Panc1 (cell line): ENCODE results near the gene LYPD6B. TPM values are rescaled to one million over a fixed set of nuclear protein-coding genes. Genes with fewer than 3 reads are reported as not detected.

Experiments used
- ATAC-seq: fragments of 200-7000 bp; cut with Tn5 transposase; 2 replicates; pipeline ENCODE4 v1.9.1; 2020; ENCODE audit warnings: mild to moderate bottlenecking, moderate library complexity
- BruUV-seq: library from RNA; stranded (reverse); fragments of 400-500 nt; replicated peaks from 2 replicates; lab custom pipeline; 2021; lab: Mats Ljungman, UMichigan
- CTCF ChIA-PET: fragments of 300-600 bp; sonication (Branson Sonifier 250); formaldehyde crosslinking; loops from one replicate; lab custom pipeline; 2022; ENCODE audit warnings: antibody characterized with exemption; lab: Charles Lee
- POLR2A ChIA-PET: fragments of 300-600 bp; sonication (Branson Sonifier 250); formaldehyde crosslinking; loops from one replicate; lab custom pipeline; 2022; ENCODE audit warnings: antibody characterized with exemption; lab: Charles Lee
- DNase-seq: peaks from one replicate; pipeline ENCODE4 v3.0.0-alpha.2; 2010; ENCODE audit warnings: low read depth, low spot score
- H3K27ac ChIP-seq: 2 replicates; pipeline ENCODE4 v1.5.1; 2011; ENCODE audit warnings: mild to moderate bottlenecking, low read length, inconsistent platforms
- H3K27me3 ChIP-seq: fragments of 200-500 bp; sonication (Bioruptor generic); 2 replicates; pipeline ENCODE4 v1.6.0; 2014; ENCODE audit warnings: low read length, inconsistent platforms; ENCODE audit not compliant: control insufficient read depth, insufficient read depth
- H3K36me3 ChIP-seq: fragments of 200-500 bp; sonication (Bioruptor generic); 2 replicates; pipeline ENCODE4 v1.5.1; 2014; ENCODE audit warnings: inconsistent platforms, mild to moderate bottlenecking, low read length, moderate library complexity; ENCODE audit not compliant: control insufficient read depth, insufficient read depth
- H3K4me1 ChIP-seq: 2 replicates; pipeline ENCODE4 v1.5.1; 2011; ENCODE audit warnings: inconsistent platforms, mild to moderate bottlenecking, low read length, moderate library complexity; ENCODE audit not compliant: control insufficient read depth, insufficient read depth
- H3K4me3 ChIP-seq, 2 experiments: 2 replicates each; pipeline ENCODE4 v1.5.1; 2011 to 2012; ENCODE audit warnings: low read depth in 2 of 2, low read length in 2 of 2, mild to moderate bottlenecking in 2 of 2, inconsistent platforms in 1 of 2, moderate library complexity in 1 of 2
- H3K9me3 ChIP-seq: fragments of 200-500 bp; sonication (Bioruptor generic); 2 replicates; pipeline ENCODE4 v1.5.1; 2014; ENCODE audit warnings: low read depth, mild to moderate bottlenecking, inconsistent platforms, low read length, moderate library complexity; ENCODE audit not compliant: control insufficient read depth, insufficient read depth
- POLR2AphosphoS5 ChIP-seq: IDR thresholded peaks from 2 replicates; pipeline ENCODE4 v1.6.1; 2012; ENCODE audit warnings: mild to moderate bottlenecking, low read depth, low read length, moderate library complexity
- REST ChIP-seq, 2 experiments: IDR thresholded peaks; 2 replicates each; pipeline ENCODE4 v1.6.1; 2011 to 2012; ENCODE audit warnings: low read depth in 2 of 2, control low read depth in 1 of 2, low read length in 1 of 2, mild to moderate bottlenecking in 1 of 2, moderate library complexity in 1 of 2; ENCODE audit not compliant: insufficient read depth in 1 of 2
- SIN3A ChIP-seq: IDR thresholded peaks from 2 replicates; pipeline ENCODE4 v1.6.1; 2012; ENCODE audit warnings: low read depth, mild to moderate bottlenecking, low read length, moderate library complexity, borderline replicate concordance; ENCODE audit not compliant: insufficient read depth
- TCF7L2 ChIP-seq: IDR thresholded peaks from 2 replicates; pipeline ENCODE4 v1.6.1; 2011; ENCODE audit warnings: mild to moderate bottlenecking, low read depth, low read length, inconsistent platforms
- in situ Hi-C: cut with HindIII; loops from 2 replicates; pipeline ENCODE4 v1.10.0; 2016; ENCODE audit warnings: low sequenced_read_pairs, low pct_unique_long_range_greater_than_20kb
- intact Hi-C: fragments of 100-400 bp; cut with micrococcal nuclease; formaldehyde crosslinking; loops from one replicate; pipeline ENCODE4 v1.10.0; 2022; ENCODE audit not compliant: unreplicated experiment
- total RNA-seq: library from RNA; stranded (reverse); gene quantifications from one replicate; pipeline ENCODE4 v1.2.1, GENCODE V29; 2021; ENCODE audit not compliant: unreplicated experiment
- TF ChIP-seq, protein P1 (sequence below): fragments of 450-650 bp; IDR thresholded peaks from 2 replicates; pipeline ENCODE4 v1.5.1; 2017; ENCODE audit warnings: mild to moderate bottlenecking

The LYPD6B gene
- total RNA-seq, 1 experiment from 2014 or later = 2.2 TPM

- H3K4me1 ChIP-seq = no peaks in the 10 kb centered on the region
- no peak overlapping the region for H3K27ac ChIP-seq
- H3K36me3 ChIP-seq = no peaks in the 10 kb centered on the region
- BruUV-seq = no TSS peak
- ATAC-seq = no peak
- DNase-seq = no peak
- intact Hi-C loops = loop anchor here (10.0 kb wide), 1 partner anchor 284 kb away; no protein-coding TSS in a partner anchor
- POLR2A ChIA-PET = no interaction called here
- CTCF ChIA-PET = interaction anchor here (0.7 kb wide), 1 partner anchor 33 kb away, joined by 16 read pairs; no protein-coding TSS in a partner anchor
- no peaks in the 10 kb centered on the region for H3K9me3 ChIP-seq
- in situ Hi-C loops = no loop called here
- peaks cover 14% of the 10 kb centered on the region for H3K27me3 ChIP-seq
- no peak overlapping the region for H3K4me3 ChIP-seq
- TF ChIP-seq SIN3A = no peak
- TF ChIP-seq, protein P1, sequence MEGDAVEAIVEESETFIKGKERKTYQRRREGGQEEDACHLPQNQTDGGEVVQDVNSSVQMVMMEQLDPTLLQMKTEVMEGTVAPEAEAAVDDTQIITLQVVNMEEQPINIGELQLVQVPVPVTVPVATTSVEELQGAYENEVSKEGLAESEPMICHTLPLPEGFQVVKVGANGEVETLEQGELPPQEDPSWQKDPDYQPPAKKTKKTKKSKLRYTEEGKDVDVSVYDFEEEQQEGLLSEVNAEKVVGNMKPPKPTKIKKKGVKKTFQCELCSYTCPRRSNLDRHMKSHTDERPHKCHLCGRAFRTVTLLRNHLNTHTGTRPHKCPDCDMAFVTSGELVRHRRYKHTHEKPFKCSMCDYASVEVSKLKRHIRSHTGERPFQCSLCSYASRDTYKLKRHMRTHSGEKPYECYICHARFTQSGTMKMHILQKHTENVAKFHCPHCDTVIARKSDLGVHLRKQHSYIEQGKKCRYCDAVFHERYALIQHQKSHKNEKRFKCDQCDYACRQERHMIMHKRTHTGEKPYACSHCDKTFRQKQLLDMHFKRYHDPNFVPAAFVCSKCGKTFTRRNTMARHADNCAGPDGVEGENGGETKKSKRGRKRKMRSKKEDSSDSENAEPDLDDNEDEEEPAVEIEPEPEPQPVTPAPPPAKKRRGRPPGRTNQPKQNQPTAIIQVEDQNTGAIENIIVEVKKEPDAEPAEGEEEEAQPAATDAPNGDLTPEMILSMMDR = no peak
- no peak for TF ChIP-seq TCF7L2
- no peak for TF ChIP-seq POLR2AphosphoS5
- no peak for TF ChIP-seq REST (IDR thresholded peaks at IDR 0.05; ENCODE audit: insufficient read depth in 1 of 2, low read depth in 2 of 2, low read length in 1 of 2)
Measured at GRCh38 chr2:149021271-149021719, 17.2 kb upstream of the LYPD6B start.

- in situ Hi-C loops (no loop called here), intact Hi-C loops (loop anchor here (10.0 kb wide), 1 partner anchor 283 kb away; no protein-coding TSS in a partner anchor)
- ChIA-PET POLR2A (no interaction called here), CTCF (interaction anchor here (0.7 kb wide), 1 partner anchor 33 kb away, joined by 16 read pairs; no protein-coding TSS in a partner anchor)
- DNase-seq (no peak), ATAC-seq (no peak)
- H3K27ac ChIP-seq = no peak overlapping the region
- H3K27me3 ChIP-seq = peaks cover 17% of the 10 kb centered on the region
- H3K9me3 ChIP-seq = no peaks in the 10 kb centered on the region
- H3K4me1 ChIP-seq = no peaks in the 10 kb centered on the region
- H3K36me3 ChIP-seq = no peaks in the 10 kb centered on the region
- BruUV-seq = no TSS peak
- TF ChIP-seq SIN3A = no peak
- H3K4me3 ChIP-seq = no peak overlapping the region
Measured at GRCh38 chr2:149021761-149022160, 16.7 kb upstream of the LYPD6B start.

- no peaks in the 10 kb centered on the region for H3K36me3 ChIP-seq
- H3K4me1 ChIP-seq = no peaks in the 10 kb centered on the region
- ChIA-PET CTCF (no interaction called here), POLR2A (no interaction called here)
- no peak overlapping the region for H3K4me3 ChIP-seq
- no TSS peak for BruUV-seq
- no peak for DNase-seq
- peaks cover 19% of the 10 kb centered on the region for H3K27me3 ChIP-seq
- in situ Hi-C loops = no loop called here
- intact Hi-C loops = loop anchor here (10.0 kb wide), 1 partner anchor 282 kb away; no protein-coding TSS in a partner anchor
- H3K27ac ChIP-seq = no peak overlapping the region
- ATAC-seq = no peak
- TF ChIP-seq TCF7L2 (no peak), POLR2AphosphoS5 (no peak), REST (IDR thresholded peaks at IDR 0.05; ENCODE audit: insufficient read depth in 1 of 2, low read depth in 2 of 2, low read length in 1 of 2) (no peak), SIN3A (no peak)
- TF ChIP-seq, protein P1 = no peak
- no peaks in the 10 kb centered on the region for H3K9me3 ChIP-seq
Measured at GRCh38 chr2:149023091-149023490, 15.4 kb upstream of the LYPD6B start.
